Gastroesophageal sphincter (tissue), 4 donors: ENCODE measurements around the gene BRD1. TPM values are rescaled to one million over a fixed set of nuclear protein-coding genes. Genes with fewer than 3 reads are reported as not detected.

ENCODE experiments used
- ATAC-seq: fragments of 150-250 bp; one replicate; pipeline ENCODE4 v1.9.1; 2016; ENCODE audit warnings: mild to moderate bottlenecking, moderate library complexity
- H3K27ac ChIP-seq, 4 donors: fragments of 200-600 bp; sonication (generic) in 3 of 4; 1 replicate in 3 of 4; 2 replicates in 1 of 4; pipeline ENCODE4 v1.5.1; 2016 to 2019
- H3K27me3 ChIP-seq: fragments of 200-600 bp; sonication (generic); one replicate; pipeline ENCODE4 v1.5.1; 2019
- H3K36me3 ChIP-seq, 2 donors: fragments of 200-600 bp; sonication (generic); one replicate each; pipeline ENCODE4 v1.5.1; 2019; ENCODE audit warnings: control low read depth in 1 of 2
- H3K4me1 ChIP-seq, 3 donors: fragments of 200-600 bp; sonication (generic); 1 replicate in 2 of 3; 2 replicates in 1 of 3; pipeline ENCODE4 v1.5.1; 2016 to 2019; ENCODE audit warnings: control low read depth in 2 of 3
- H3K4me3 ChIP-seq, 2 donors: fragments of 200-600 bp; sonication (generic); one replicate each; pipeline ENCODE4 v1.5.1; 2019; ENCODE audit warnings: mild to moderate bottlenecking in 1 of 2, moderate library complexity in 1 of 2
- H3K9me3 ChIP-seq, 3 donors: fragments of 200-600 bp; sonication (generic); one replicate each; pipeline ENCODE4 v1.5.1; 2017 to 2019; ENCODE audit warnings: control low read depth in 2 of 3
- CTCF ChIP-seq, 4 experiments: fragments of 200-600 bp in 2 of 4; fragments of 450-650 bp in 2 of 4; sonication (generic) in 1 of 4; IDR thresholded peaks; one replicate each; pipeline ENCODE4 v1.5.1; 2017 to 2019; ENCODE audit warnings: antibody characterized with exemption in 4 of 4, mild to moderate bottlenecking in 2 of 4, moderate library complexity in 2 of 4
- EP300 ChIP-seq: sonication (generic); formaldehyde crosslinking; IDR thresholded peaks from one replicate; pipeline ENCODE4 v1.6.1; 2017; ENCODE audit warnings: antibody characterized with exemption, mild to moderate bottlenecking
- POLR2A ChIP-seq, 2 donors: fragments of 450-650 bp; IDR thresholded peaks; one replicate each; pipeline ENCODE4 v1.6.1; 2017; ENCODE audit warnings: antibody characterized with exemption in 2 of 2, mild to moderate bottlenecking in 2 of 2, moderate library complexity in 1 of 2
- POLR2AphosphoS5 ChIP-seq: sonication (generic); formaldehyde crosslinking; IDR thresholded peaks from one replicate; pipeline ENCODE4 v1.6.1; 2017; ENCODE audit warnings: antibody characterized with exemption
- WGBS, 2 donors: methylation state at CpG; one replicate each; pipeline ENCODE4 v1.1.5; 2018; ENCODE audit warnings: low coverage in 1 of 2; 5-methylcytosine and 5-hydroxymethylcytosine counted together
- total RNA-seq, 4 donors: library from RNA; depleted of rRNA; stranded (reverse); fragments of >200 nt; gene quantifications; one replicate each; pipeline ENCODE4 v1.1.0, GENCODE V29; 2016

BRD1 gene
- total RNA-seq, 4 donors from 2014 or later = 36.0 to 66.0 (median 45.5) TPM

DNA sequence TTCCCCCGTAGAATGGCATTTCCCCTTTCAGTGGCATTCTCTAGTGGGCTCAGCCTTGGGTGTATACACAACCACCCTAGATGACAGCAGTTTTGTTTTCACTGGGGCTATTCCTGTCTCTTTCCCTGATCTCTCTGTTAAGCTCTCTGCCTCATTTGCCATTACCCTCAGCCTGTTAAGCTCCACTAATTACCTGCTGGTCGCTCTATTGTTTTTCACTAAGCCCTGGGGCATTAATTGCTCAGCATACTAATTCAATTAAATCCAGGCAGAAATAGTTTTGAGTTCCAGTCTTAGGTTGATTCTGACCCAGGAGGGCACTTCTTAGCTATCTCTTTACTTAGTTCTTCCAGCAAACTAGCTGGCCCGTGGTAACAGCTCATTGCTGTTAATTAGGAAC lies 80.0 kb downstream of the BRD1 start:
- Histone ChIP-seq H3K9me3 (peaks cover 0 to 60% (median 0%) of the 10 kb centered on the region in 3 donors), H3K4me1 (no peaks in the 10 kb centered on the region), H3K27ac (no peak overlapping the region), H3K27me3 (peaks cover 37% of the 10 kb centered on the region), H3K36me3 (no peaks in the 10 kb centered on the region), H3K4me3 (no peak overlapping the region)
- ATAC-seq = no peak
- 57 to 88% methylated on average over 2 of the region's 3 CpGs for WGBS, 2 donors
- no peak for TF ChIP-seq CTCF (IDR thresholded peaks at IDR 0.05)
- TF ChIP-seq EP300 = no peak
- no peak for TF ChIP-seq POLR2AphosphoS5
- no peak for TF ChIP-seq POLR2A (IDR thresholded peaks at IDR 0.05)

GRCh38 chr22:49747130-49747529 lies 80.5 kb downstream of the BRD1 start:
- Histone ChIP-seq H3K36me3 (no peaks in the 10 kb centered on the region), H3K27ac (no peak overlapping the region), H3K27me3 (peaks cover 38% of the 10 kb centered on the region), H3K4me1 (no peaks in the 10 kb centered on the region), H3K4me3 (no peak overlapping the region), H3K9me3 (peaks cover 0 to 62% (median 0%) of the 10 kb centered on the region in 3 donors)
- TF ChIP-seq CTCF (IDR thresholded peaks at IDR 0.05) (no peak), POLR2AphosphoS5 (no peak), POLR2A (IDR thresholded peaks at IDR 0.05) (no peak), EP300 (no peak)
- 65 to 84% methylated on average over 3 of the region's 3 CpGs for WGBS, 2 donors
- no peak for ATAC-seq

- Histone ChIP-seq H3K4me1 (no peaks in the 10 kb centered on the region), H3K36me3 (no peaks in the 10 kb centered on the region), H3K27me3 (peaks cover 39% of the 10 kb centered on the region), H3K4me3 (no peak overlapping the region), H3K9me3 (peaks cover 0 to 62% (median 0%) of the 10 kb centered on the region in 3 donors), H3K27ac (no peak overlapping the region)
- no peak for ATAC-seq
- 56 to 64% methylated on average over 3 of the region's 3 CpGs for WGBS, 2 donors
- TF ChIP-seq POLR2A (IDR thresholded peaks at IDR 0.05) = no peak
- TF ChIP-seq CTCF (IDR thresholded peaks at IDR 0.05) = no peak
- TF ChIP-seq POLR2AphosphoS5 = no peak
- no peak for TF ChIP-seq EP300
Observed at GRCh38 chr22:49746065-49746464, 81.6 kb downstream of the BRD1 start.

GRCh38 chr22:49740242-49740641 lies 87.4 kb downstream of the BRD1 start:
- 40 to 69% methylated on average over 1 to 4 of the region's 7 CpGs for WGBS, 2 donors
- no peaks in the 10 kb centered on the region for H3K4me1 ChIP-seq
- no peak overlapping the region for H3K27ac ChIP-seq
- H3K27me3 ChIP-seq = peaks cover 58% of the 10 kb centered on the region
- H3K4me3 ChIP-seq = no peak overlapping the region
- no peak for TF ChIP-seq POLR2A (IDR thresholded peaks at IDR 0.05)
- TF ChIP-seq EP300 = no peak
- no peak for TF ChIP-seq POLR2AphosphoS5
- no peak for TF ChIP-seq CTCF (IDR thresholded peaks at IDR 0.05)
- ATAC-seq = no peak
- peaks cover 0 to 27% (median 0%) of the 10 kb centered on the region in 3 donors for H3K9me3 ChIP-seq
- no peaks in the 10 kb centered on the region for H3K36me3 ChIP-seq

- Histone ChIP-seq H3K27ac (no peak overlapping the region), H3K9me3 (peaks cover 0 to 16% (median 0%) of the 10 kb centered on the region in 3 donors), H3K4me3 (no peak overlapping the region), H3K36me3 (no peaks in the 10 kb centered on the region), H3K4me1 (no peaks in the 10 kb centered on the region), H3K27me3 (peaks cover 69% of the 10 kb centered on the region)
- ATAC-seq = no peak
- TF ChIP-seq EP300 = no peak
- TF ChIP-seq POLR2AphosphoS5 = no peak
- TF ChIP-seq CTCF (IDR thresholded peaks at IDR 0.05) = no peak
- no peak for TF ChIP-seq POLR2A (IDR thresholded peaks at IDR 0.05)
- 76 to 94% methylated on average over 2 of the region's 2 CpGs for WGBS, 2 donors
Observed at GRCh38 chr22:49739138-49739537, 88.5 kb downstream of the BRD1 start.
